Measurements from ENCODE around the gene VPS50.

VPS50 gene

GRCh38 chr7:93198472-93198871 lies 33.7 kb upstream of the VPS50 start:
- no peak overlapping the region for H3K4me3 ChIP-seq (ENCODE audit: low read depth, low read length)
- no peak for TF ChIP-seq CTCF (IDR thresholded peaks at IDR 0.05; ENCODE audit: low read depth, low read length)
- in situ Hi-C loops (cut with HindIII; ENCODE audit: low sequenced_read_pairs) = no loop called here
- no peak for DNase-seq (ENCODE audit: low read depth, low spot score)

GRCh38 chr7:93202594-93203250 lies 29.4 kb upstream of the VPS50 start:
- no peak for TF ChIP-seq CTCF (IDR thresholded peaks at IDR 0.05; ENCODE audit: low read depth, low read length)
- no peak for DNase-seq (ENCODE audit: low read depth, low spot score)
- no peak overlapping the region for H3K4me3 ChIP-seq (ENCODE audit: low read depth, low read length)
- in situ Hi-C loops (cut with HindIII; ENCODE audit: low sequenced_read_pairs) = no loop called here

DNA sequence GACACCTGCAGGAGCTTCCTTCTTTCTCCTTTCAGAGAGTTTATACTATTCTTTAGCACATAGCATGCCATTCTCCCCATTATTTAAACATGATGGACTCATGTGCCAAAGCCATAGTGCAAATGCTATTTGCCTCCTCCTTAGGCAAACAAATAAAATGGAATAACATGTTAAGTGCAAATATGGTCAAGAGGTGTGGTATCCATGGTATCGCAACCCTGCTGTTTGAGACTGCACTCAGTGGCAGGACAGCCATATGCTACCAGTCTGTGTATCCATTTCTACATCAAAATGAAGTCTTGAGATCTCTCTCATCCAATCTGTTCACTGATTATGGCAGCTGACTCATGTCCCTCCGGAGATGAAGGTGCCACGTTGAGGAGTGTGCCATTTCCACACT lies 28.7 kb upstream of the VPS50 start:
- no peak for DNase-seq (ENCODE audit: low read depth, low spot score)
- TF ChIP-seq CTCF (IDR thresholded peaks at IDR 0.05; ENCODE audit: low read depth, low read length) = no peak
- in situ Hi-C loops (cut with HindIII; ENCODE audit: low sequenced_read_pairs) = no loop called here

GRCh38 chr7:93205046-93205445 lies 27.1 kb upstream of the VPS50 start:
- in situ Hi-C loops (cut with HindIII; ENCODE audit: low sequenced_read_pairs) = no loop called here
- TF ChIP-seq CTCF (IDR thresholded peaks at IDR 0.05; ENCODE audit: low read depth, low read length) = no peak
- no peak overlapping the region for H3K4me3 ChIP-seq (ENCODE audit: low read depth, low read length)
- DNase-seq (ENCODE audit: low read depth, low spot score) = no peak

More for the DNA sequence above, 28.7 kb upstream of the VPS50 start:
- H3K4me3 ChIP-seq (ENCODE audit: low read depth, low read length) = no peak overlapping the region

GRCh38 chr7:93211228-93211818 lies 20.8 kb upstream of the VPS50 start:
- no peak for DNase-seq (ENCODE audit: low read depth, low spot score)
- no peak for TF ChIP-seq CTCF (IDR thresholded peaks at IDR 0.05; ENCODE audit: low read depth, low read length)
- in situ Hi-C loops (cut with HindIII; ENCODE audit: low sequenced_read_pairs) = no loop called here
- H3K4me3 ChIP-seq (ENCODE audit: low read depth, low read length) = no peak overlapping the region

DNA sequence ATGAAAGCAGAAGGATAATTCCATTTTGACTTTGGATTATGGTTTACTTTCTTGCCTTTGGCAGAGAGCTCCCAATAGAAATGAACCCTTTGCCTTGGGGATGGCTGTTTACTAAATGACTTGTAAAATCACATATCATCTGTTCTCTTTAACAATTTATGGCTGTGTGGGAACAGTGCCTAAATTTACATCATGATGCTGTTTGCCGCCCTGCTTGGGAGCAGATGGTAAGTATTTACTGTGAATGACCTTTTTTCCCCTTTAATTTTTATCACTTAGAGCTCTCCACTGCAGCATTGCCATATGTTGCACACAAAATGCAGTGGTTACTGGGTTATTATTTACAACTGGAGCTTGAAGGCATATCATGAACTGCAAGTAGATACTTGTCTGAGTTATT lies 19.3 kb upstream of the VPS50 start:
- in situ Hi-C loops (cut with HindIII; ENCODE audit: low sequenced_read_pairs) = no loop called here
- no peak for TF ChIP-seq CTCF (IDR thresholded peaks at IDR 0.05; ENCODE audit: low read depth, low read length)
- no peak overlapping the region for H3K4me3 ChIP-seq (ENCODE audit: low read depth, low read length)
- no peak for DNase-seq (ENCODE audit: low read depth, low spot score)
